RWPE2 (cell line): Measurements from ENCODE around the gene ZNF81.
"Not testable (repeated sequence)": the region's sequence is repeated elsewhere in the genome, so short reads cannot be mapped to it uniquely, and the experiment has no call there.

Experiments used
- ATAC-seq: fragments of 200-7000 bp; cut with Tn5 transposase; 3 replicates; pipeline ENCODE4 v1.9.1; 2021; ENCODE audit warnings: low read depth
- DNase-seq: peaks from one replicate; pipeline ENCODE4 v3.0.0-alpha.2; 2020; ENCODE audit warnings: low spot score
- H3K27ac ChIP-seq: fragments of 450-650 bp; 2 replicates; pipeline ENCODE4 v1.5.1; 2017; ENCODE audit warnings: mild to moderate bottlenecking; ENCODE audit not compliant: poor library complexity, severe bottlenecking
- H3K27me3 ChIP-seq: fragments of 250-450 bp; sonication (Bioruptor Pico); 2 replicates; pipeline ENCODE4 v1.5.1; 2021; ENCODE audit warnings: mild to moderate bottlenecking, moderate library complexity; ENCODE audit not compliant: insufficient read depth, poor library complexity, severe bottlenecking
- H3K36me3 ChIP-seq: fragments of 250-450 bp; sonication (Bioruptor Pico); 2 replicates; pipeline ENCODE4 v1.5.1; 2020; ENCODE audit warnings: low read depth, mild to moderate bottlenecking, moderate library complexity
- H3K4me1 ChIP-seq: fragments of 250-450 bp; sonication (Bioruptor Pico); 2 replicates; pipeline ENCODE4 v1.5.1; 2021; ENCODE audit warnings: mild to moderate bottlenecking, moderate library complexity; ENCODE audit not compliant: insufficient read depth, poor library complexity, severe bottlenecking
- H3K4me3 ChIP-seq: fragments of 250-450 bp; sonication (Bioruptor Pico); 2 replicates; pipeline ENCODE4 v1.5.1; 2021; ENCODE audit warnings: mild to moderate bottlenecking, moderate library complexity; ENCODE audit not compliant: severe bottlenecking
- H3K9me3 ChIP-seq: fragments of 250-450 bp; sonication (Bioruptor Pico); 2 replicates; pipeline ENCODE4 v1.5.1; 2021; ENCODE audit warnings: mild to moderate bottlenecking, moderate library complexity; ENCODE audit not compliant: severe bottlenecking
- CTCF ChIP-seq: fragments of 450-650 bp; IDR thresholded peaks from one replicate; pipeline ENCODE4 v1.5.1; 2017; ENCODE audit warnings: mild to moderate bottlenecking, moderate library complexity; ENCODE audit not compliant: poor library complexity, severe bottlenecking

ZNF81 gene

GRCh38 chrX:47804315-47804714 lies 32.4 kb upstream of the ZNF81 start:
- no peaks in the 10 kb centered on the region for H3K36me3 ChIP-seq
- ATAC-seq = no peak
- no peak for TF ChIP-seq CTCF

GRCh38 chrX:47805844-47806243 lies 30.9 kb upstream of the ZNF81 start:
- DNase-seq, H3K27ac ChIP-seq, H3K27me3 ChIP-seq, H3K9me3 ChIP-seq, H3K36me3 ChIP-seq, H3K4me1 ChIP-seq, H3K4me3 ChIP-seq, ATAC-seq: not testable (repeated sequence)

More at GRCh38 chrX:47804315-47804714, 32.4 kb upstream of the ZNF81 start:
- H3K27me3 ChIP-seq = no peaks in the 10 kb centered on the region
- H3K4me1 ChIP-seq = no peaks in the 10 kb centered on the region
- H3K9me3 ChIP-seq = no peaks in the 10 kb centered on the region
- DNase-seq = no peak
- no peak overlapping the region for H3K27ac ChIP-seq
- H3K4me3 ChIP-seq = no peak overlapping the region

- H3K4me1 ChIP-seq, H3K9me3 ChIP-seq, H3K27me3 ChIP-seq, H3K27ac ChIP-seq, H3K36me3 ChIP-seq, DNase-seq, H3K4me3 ChIP-seq, ATAC-seq: not testable (repeated sequence)
These were observed 30.1 kb upstream of the ZNF81 start for GRCh38 chrX:47806415-47807271.

GRCh38 chrX:47807272-47807538 lies 29.5 kb upstream of the ZNF81 start:
- not testable (repeated sequence) for H3K27ac ChIP-seq, H3K36me3 ChIP-seq, H3K9me3 ChIP-seq, ATAC-seq, H3K27me3 ChIP-seq, H3K4me3 ChIP-seq, DNase-seq, H3K4me1 ChIP-seq

GRCh38 chrX:47807548-47807947 lies 29.2 kb upstream of the ZNF81 start:
- Histone ChIP-seq H3K4me3 (no peak overlapping the region), H3K9me3 (no peaks in the 10 kb centered on the region), H3K36me3 (no peaks in the 10 kb centered on the region), H3K4me1 (no peaks in the 10 kb centered on the region), H3K27ac (no peak overlapping the region), H3K27me3 (no peaks in the 10 kb centered on the region)
- no peak for TF ChIP-seq CTCF
- no peak for DNase-seq
- ATAC-seq = no peak

- H3K9me3 ChIP-seq = no peaks in the 10 kb centered on the region
- no peak for DNase-seq
These were observed 27.6 kb upstream of the ZNF81 start for GRCh38 chrX:47808904-47809788.

More at GRCh38 chrX:47808904-47809788, 27.6 kb upstream of the ZNF81 start:
- Histone ChIP-seq H3K4me3 (no peak overlapping the region), H3K27me3 (no peaks in the 10 kb centered on the region), H3K27ac (no peak overlapping the region), H3K36me3 (no peaks in the 10 kb centered on the region), H3K4me1 (no peaks in the 10 kb centered on the region)
- TF ChIP-seq CTCF = no peak
- no peak for ATAC-seq
